Aorta (tissue), 5 donors: ENCODE measurements around the gene ARHGAP26. TPM values are rescaled to one million over a fixed set of nuclear protein-coding genes. Genes with fewer than 3 reads are reported as not detected.

Experiments used
- ATAC-seq: fragments of 200-7000 bp; cut with Tn5 transposase; one replicate; pipeline ENCODE4 v1.9.1; 2022; ENCODE audit warnings: moderate library complexity; ENCODE audit not compliant: low FRiP score
- DNase-seq, 2 donors: peaks; one replicate each; pipeline ENCODE4 v3.0.0-alpha.2; 2020
- H3K27ac ChIP-seq, 2 donors: one replicate each; pipeline ENCODE4 v1.5.1; 2013; ENCODE audit warnings: low read length in 2 of 2, mild to moderate bottlenecking in 2 of 2, moderate library complexity in 2 of 2, control low read depth in 1 of 2, inconsistent platforms in 1 of 2, low read depth in 1 of 2
- H3K27me3 ChIP-seq, 2 donors: one replicate each; pipeline ENCODE4 v1.6.1; 2013; ENCODE audit warnings: control low read depth in 1 of 2, low read length in 1 of 2, mild to moderate bottlenecking in 1 of 2, moderate library complexity in 1 of 2; ENCODE audit not compliant: insufficient read depth in 2 of 2, control insufficient read depth in 1 of 2
- H3K36me3 ChIP-seq, 2 donors: one replicate each; pipeline ENCODE4 v1.6.1; 2013; ENCODE audit warnings: control low read depth in 1 of 2, low read length in 1 of 2, mild to moderate bottlenecking in 1 of 2; ENCODE audit not compliant: insufficient read depth in 2 of 2, control insufficient read depth in 1 of 2
- H3K4me1 ChIP-seq, 2 donors: one replicate each; pipeline ENCODE4 v1.6.1; 2013; ENCODE audit warnings: low read length in 2 of 2, control low read depth in 1 of 2, mild to moderate bottlenecking in 1 of 2, moderate library complexity in 1 of 2; ENCODE audit not compliant: insufficient read depth in 2 of 2, control insufficient read depth in 1 of 2
- H3K4me3 ChIP-seq, 2 donors: one replicate each; pipeline ENCODE4 v1.5.1; 2013; ENCODE audit warnings: low read length in 2 of 2, control low read depth in 1 of 2, mild to moderate bottlenecking in 1 of 2
- H3K9me3 ChIP-seq: one replicate; pipeline ENCODE4 v1.6.1; 2013; ENCODE audit warnings: mild to moderate bottlenecking, low read length; ENCODE audit not compliant: control insufficient read depth
- WGBS, 2 donors: extraction: QIAGEN DNeasy Blood & Tissue Kit; methylation state at CpG; one replicate each; pipeline ENCODE4 v1.1.7; 2013; 5-methylcytosine and 5-hydroxymethylcytosine counted together
- intact Hi-C, 2 donors: fragments of 100-400 bp; cut with DNase I; formaldehyde crosslinking; loops; one replicate each; pipeline versions ENCODE4 v1.14.2 to v1.15.0; 2022
- polyA plus RNA-seq, 2 donors: library from polyadenylated mRNA; stranded (reverse); fragments of 200-250 nt; gene quantifications; one replicate each; pipeline ENCODE4 v1.2.3, GENCODE V29; 2013
- total RNA-seq, 2 donors: library from RNA; stranded (reverse); fragmentation: NEBNext Ultra II Directional; extraction: Animal tissue kit (Norgen Biotek cat#: 25700); gene quantifications; one replicate each; pipeline ENCODE4 v1.2.1, GENCODE V29; 2021
- donor health status: healthy with polysubstance abuse.
- donor health status: Bipolar disorder and iron deficiency.
- donor health status: DM: no; HTN: no; CAD: no.
- donor health status: DM: no; HTN: no; CAD: no.
- donor health status: DM: yes; HTN: yes; CAD: no.

ARHGAP26 gene
- total and polyA plus RNA-seq, 4 donors = 4.5 to 70.7 (median 29.6) TPM

DNA sequence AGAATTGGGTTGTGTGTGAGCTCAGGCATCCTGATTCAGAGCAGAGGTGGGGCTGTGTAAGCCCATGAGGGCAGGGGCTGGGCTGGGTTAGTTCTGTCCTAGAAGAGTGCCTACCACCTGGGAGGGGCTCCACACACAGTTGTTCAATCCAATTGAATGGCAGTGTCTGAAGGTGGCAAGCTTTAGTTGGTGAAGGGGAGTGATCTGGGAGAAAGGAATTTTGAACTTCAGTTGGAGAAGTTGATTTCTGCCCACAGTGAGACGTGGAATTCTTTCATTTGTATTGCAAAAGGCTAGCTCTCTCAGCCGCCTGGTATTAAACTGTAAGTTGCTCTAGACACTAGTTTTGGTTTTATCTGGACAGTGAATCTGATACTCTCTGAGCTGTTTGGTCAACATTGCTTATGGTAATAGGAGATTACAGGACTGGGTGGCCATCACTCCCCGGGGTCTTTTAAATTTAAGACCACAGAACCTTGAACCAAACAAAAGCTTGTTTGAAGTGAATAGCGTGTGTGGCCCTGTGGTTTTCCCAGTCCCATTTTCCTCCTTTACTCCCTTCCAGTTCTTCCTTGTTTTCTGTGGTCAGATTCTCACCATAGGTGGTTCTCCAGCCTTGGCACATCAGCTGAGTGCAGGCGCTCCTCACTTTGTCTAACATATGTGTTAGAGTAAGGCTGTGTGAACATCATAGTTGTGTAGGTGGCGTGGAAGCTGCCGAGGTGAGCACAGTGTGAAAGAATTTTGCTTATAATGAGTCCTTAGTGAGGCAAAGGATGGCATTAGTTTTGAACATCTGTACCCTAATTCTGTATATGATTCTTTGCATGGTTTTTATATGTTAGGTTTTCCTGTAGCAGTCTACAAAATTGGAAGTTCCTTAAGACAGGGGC lies 78.0 kb downstream of the ARHGAP26 start:
- no peaks in the 10 kb centered on the region for H3K9me3 ChIP-seq
- WGBS, 2 donors = 78 to 85% methylated on average over 7 of the region's 7 CpGs
- H3K4me3 ChIP-seq = no peak overlapping the region
- H3K27me3 ChIP-seq = no peaks in the 10 kb centered on the region
- no peak overlapping the region for H3K27ac ChIP-seq
- H3K4me1 ChIP-seq = peaks cover 0 to 8% of the 10 kb centered on the region in 2 donors
- DNase-seq (no peak), ATAC-seq (no peak)
- no peaks in the 10 kb centered on the region for H3K36me3 ChIP-seq
- intact Hi-C loops = no loop called here

DNA sequence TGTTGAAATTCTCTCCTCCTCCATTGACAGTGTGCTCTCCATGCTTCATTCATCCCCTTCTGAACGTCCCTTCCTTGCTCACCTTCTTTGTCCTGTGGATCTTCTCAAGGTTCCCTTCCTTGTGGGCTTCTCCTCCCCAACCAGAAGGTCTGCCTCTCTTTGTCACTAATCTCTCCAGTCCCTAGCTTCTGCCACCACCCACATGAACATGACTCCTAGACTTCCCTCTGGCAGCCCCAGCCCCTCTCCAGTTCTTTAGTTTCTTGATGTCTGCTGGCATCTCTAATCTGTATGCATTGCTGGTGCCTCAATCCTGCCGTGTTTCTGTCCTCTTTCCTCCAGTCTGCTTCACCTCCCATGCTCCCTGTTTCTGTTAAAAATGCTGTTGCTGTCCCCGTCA lies 79.3 kb downstream of the ARHGAP26 start:
- Histone ChIP-seq H3K9me3 (no peaks in the 10 kb centered on the region), H3K27me3 (no peaks in the 10 kb centered on the region), H3K36me3 (no peaks in the 10 kb centered on the region), H3K4me1 (peaks cover 0 to 5% of the 10 kb centered on the region in 2 donors), H3K4me3 (no peak overlapping the region), H3K27ac (no peak overlapping the region)
- intact Hi-C loops = no loop called here
- no peak for ATAC-seq
- DNase-seq = no peak
- 86 to 92% methylated on average over 3 of the region's 3 CpGs for WGBS, 2 donors

GRCh38 chr5:142849880-142850279 lies 79.7 kb downstream of the ARHGAP26 start:
- 92 to 94% methylated on average over 3 of the region's 3 CpGs for WGBS, 2 donors
- H3K9me3 ChIP-seq = no peaks in the 10 kb centered on the region
- H3K27ac ChIP-seq = no peak overlapping the region
- H3K36me3 ChIP-seq = no peaks in the 10 kb centered on the region
- no peaks in the 10 kb centered on the region for H3K27me3 ChIP-seq
- no peak for ATAC-seq
- no peak for DNase-seq
- no peak overlapping the region for H3K4me3 ChIP-seq
- peaks cover 0 to 5% of the 10 kb centered on the region in 2 donors for H3K4me1 ChIP-seq
- intact Hi-C loops = no loop called here

GRCh38 chr5:142851731-142852130 lies 81.6 kb downstream of the ARHGAP26 start:
- ATAC-seq = no peak
- no peak for DNase-seq
- WGBS, 2 donors = 75% methylated on average over 4 of the region's 4 CpGs
- Histone ChIP-seq H3K36me3 (no peaks in the 10 kb centered on the region), H3K27ac (peak overlapping the region in 1 of 2 donors; percentile 32), H3K27me3 (no peaks in the 10 kb centered on the region), H3K4me1 (peaks cover 0 to 2% of the 10 kb centered on the region in 2 donors), H3K4me3 (no peak overlapping the region), H3K9me3 (no peaks in the 10 kb centered on the region)
- intact Hi-C loops = no loop called here

- Histone ChIP-seq H3K9me3 (no peaks in the 10 kb centered on the region), H3K4me3 (no peak overlapping the region), H3K4me1 (peaks cover 0 to 2% of the 10 kb centered on the region in 2 donors), H3K36me3 (no peaks in the 10 kb centered on the region), H3K27me3 (no peaks in the 10 kb centered on the region), H3K27ac (no peak overlapping the region)
- 50 to 58% methylated on average over 8 of the region's 8 CpGs for WGBS, 2 donors
- DNase-seq = no peak
- ATAC-seq = peak; percentile 37
- intact Hi-C loops = no loop called here
Measured at GRCh38 chr5:142852416-142853198, 82.4 kb downstream of the ARHGAP26 start.

DNA sequence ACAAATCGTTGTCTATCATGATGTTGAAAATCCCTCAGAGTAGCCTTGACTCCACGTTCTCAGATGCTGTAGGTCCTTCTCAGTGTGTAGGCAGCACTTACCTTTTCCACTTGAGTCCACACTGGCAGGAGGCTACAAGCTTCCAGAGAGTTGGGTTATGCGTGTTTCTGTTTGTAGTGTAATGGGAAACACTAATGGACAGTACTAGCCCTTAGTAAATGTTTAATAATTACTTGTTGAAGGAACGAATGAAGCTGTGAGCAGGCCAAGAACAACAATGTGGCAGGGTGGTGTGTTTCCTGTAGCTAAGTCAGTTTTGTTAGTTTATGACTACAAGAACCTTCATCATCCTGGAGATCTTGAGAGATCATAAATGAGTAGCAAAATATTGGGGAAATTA lies 83.5 kb downstream of the ARHGAP26 start:
- intact Hi-C loops = no loop called here
- H3K9me3 ChIP-seq = no peaks in the 10 kb centered on the region
- H3K27me3 ChIP-seq = no peaks in the 10 kb centered on the region
- WGBS, 2 donors = 70 to 71% methylated on average over 4 of the region's 4 CpGs
- H3K4me3 ChIP-seq = no peak overlapping the region
- no peak overlapping the region for H3K27ac ChIP-seq
- no peaks in the 10 kb centered on the region for H3K36me3 ChIP-seq
- no peak for DNase-seq
- ATAC-seq = no peak
- peaks cover 0 to 2% of the 10 kb centered on the region in 2 donors for H3K4me1 ChIP-seq

DNA sequence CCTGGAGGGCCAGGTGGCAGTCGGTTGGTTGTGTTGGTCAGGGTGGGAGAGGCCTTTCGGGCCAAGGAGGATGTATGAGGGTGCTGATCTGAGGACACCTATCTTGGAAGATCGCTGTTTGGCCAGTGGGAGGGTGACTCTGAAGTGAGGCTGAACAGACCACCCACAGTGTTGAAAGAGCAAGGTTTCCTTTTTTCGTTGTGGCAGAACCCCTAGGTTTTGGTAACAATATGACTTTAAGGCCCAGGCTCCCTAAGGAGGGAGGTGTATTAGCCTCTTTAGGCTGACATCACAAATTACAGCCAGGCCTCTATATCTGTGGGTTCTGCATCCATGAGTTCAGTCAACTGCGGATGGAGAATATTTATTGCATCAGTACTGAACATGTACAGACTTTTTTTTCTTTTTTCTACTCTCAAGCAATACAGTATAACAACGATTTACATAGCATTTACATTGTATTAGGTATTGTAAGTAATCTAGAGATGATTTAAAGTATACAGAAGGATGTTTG lies 86.1 kb downstream of the ARHGAP26 start:
- WGBS, 2 donors = 95 to 97% methylated on average over 6 of the region's 6 CpGs
- no peak for DNase-seq
- Histone ChIP-seq H3K27me3 (no peaks in the 10 kb centered on the region), H3K4me1 (peaks cover 0 to 5% of the 10 kb centered on the region in 2 donors), H3K36me3 (no peaks in the 10 kb centered on the region), H3K4me3 (no peak overlapping the region), H3K9me3 (no peaks in the 10 kb centered on the region), H3K27ac (no peak overlapping the region)
- ATAC-seq = no peak
- intact Hi-C loops = no loop called here

- Histone ChIP-seq H3K27me3 (no peaks in the 10 kb centered on the region), H3K4me1 (peaks cover 0 to 3% of the 10 kb centered on the region in 2 donors), H3K9me3 (no peaks in the 10 kb centered on the region), H3K36me3 (no peaks in the 10 kb centered on the region), H3K4me3 (no peak overlapping the region), H3K27ac (no peak overlapping the region)
- intact Hi-C loops = no loop called here
- no peak for DNase-seq
- 24 to 34% methylated on average over 4 of the region's 4 CpGs for WGBS, 2 donors
- ATAC-seq = no peak
Measured at GRCh38 chr5:142857405-142857804, 87.2 kb downstream of the ARHGAP26 start.
